Transverse colon (tissue), 4 donors: ENCODE data around the gene CHTF18.

ENCODE experiments used
- POLR2A ChIP-seq: fragments of 450-650 bp; IDR thresholded peaks from one replicate; pipeline ENCODE4 v1.6.1; 2016; ENCODE audit warnings: antibody characterized with exemption, mild to moderate bottlenecking, moderate library complexity
- POLR2AphosphoS5 ChIP-seq, 3 donors: sonication (generic); formaldehyde crosslinking; IDR thresholded peaks; one replicate each; pipeline ENCODE4 v1.6.1; 2016; ENCODE audit warnings: antibody characterized with exemption in 3 of 3
- TF ChIP-seq, protein P1 (sequence below), 5 experiments: fragments of 200-600 bp in 3 of 5; fragments of 450-650 bp in 2 of 5; sonication (generic) in 3 of 5; IDR thresholded peaks; 1 replicate in 2 of 5; 2 replicates in 3 of 5; pipeline ENCODE4 v1.5.1; 2016 to 2017; ENCODE audit warnings: antibody characterized with exemption in 5 of 5, inconsistent platforms in 3 of 5, mild to moderate bottlenecking in 2 of 5, moderate library complexity in 1 of 5

DNA sequence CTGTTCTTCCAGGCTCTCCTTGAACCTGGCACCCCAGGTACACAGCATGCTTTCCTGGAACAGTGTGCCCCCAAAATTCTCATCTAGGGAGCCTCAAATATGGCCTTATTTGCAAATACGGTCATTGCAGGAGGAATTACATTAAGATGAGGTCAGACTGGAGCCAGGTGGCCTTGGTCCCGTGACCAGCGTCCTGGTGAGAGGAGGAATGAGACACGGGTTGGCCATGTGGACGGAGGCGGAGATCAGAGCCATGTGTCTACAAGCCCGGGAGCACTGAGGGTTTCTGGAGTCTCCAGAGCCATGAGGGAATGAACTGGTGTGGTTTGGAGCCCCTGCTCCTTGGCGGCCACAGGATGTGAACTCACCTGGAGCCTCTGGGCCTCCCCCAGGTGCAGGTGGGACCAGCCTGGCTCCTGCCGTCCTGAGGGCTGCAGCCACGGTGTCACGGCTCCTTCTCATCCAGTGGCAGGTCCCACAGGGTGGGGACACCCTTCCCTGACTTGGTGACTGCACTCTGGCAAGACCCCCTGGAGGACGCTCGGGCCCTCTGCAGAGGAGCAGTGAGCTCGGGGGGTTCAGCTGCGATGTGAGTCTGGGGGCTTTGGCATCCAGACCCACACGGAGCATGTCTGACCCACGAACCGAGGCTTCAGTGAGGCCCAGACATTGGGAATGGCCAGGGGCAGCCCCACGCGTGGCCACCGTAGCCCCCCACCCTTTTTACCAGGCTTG is 33.9 kb downstream of the CHTF18 start:
- TF ChIP-seq, protein P1, sequence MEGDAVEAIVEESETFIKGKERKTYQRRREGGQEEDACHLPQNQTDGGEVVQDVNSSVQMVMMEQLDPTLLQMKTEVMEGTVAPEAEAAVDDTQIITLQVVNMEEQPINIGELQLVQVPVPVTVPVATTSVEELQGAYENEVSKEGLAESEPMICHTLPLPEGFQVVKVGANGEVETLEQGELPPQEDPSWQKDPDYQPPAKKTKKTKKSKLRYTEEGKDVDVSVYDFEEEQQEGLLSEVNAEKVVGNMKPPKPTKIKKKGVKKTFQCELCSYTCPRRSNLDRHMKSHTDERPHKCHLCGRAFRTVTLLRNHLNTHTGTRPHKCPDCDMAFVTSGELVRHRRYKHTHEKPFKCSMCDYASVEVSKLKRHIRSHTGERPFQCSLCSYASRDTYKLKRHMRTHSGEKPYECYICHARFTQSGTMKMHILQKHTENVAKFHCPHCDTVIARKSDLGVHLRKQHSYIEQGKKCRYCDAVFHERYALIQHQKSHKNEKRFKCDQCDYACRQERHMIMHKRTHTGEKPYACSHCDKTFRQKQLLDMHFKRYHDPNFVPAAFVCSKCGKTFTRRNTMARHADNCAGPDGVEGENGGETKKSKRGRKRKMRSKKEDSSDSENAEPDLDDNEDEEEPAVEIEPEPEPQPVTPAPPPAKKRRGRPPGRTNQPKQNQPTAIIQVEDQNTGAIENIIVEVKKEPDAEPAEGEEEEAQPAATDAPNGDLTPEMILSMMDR (IDR thresholded peaks at IDR 0.05) = no peak
- no peak for TF ChIP-seq POLR2AphosphoS5 (IDR thresholded peaks at IDR 0.05)
- TF ChIP-seq POLR2A = no peak
